Activated B cell treated with CpG ODN at 0.5 μM for 24 hours (primary cell): Measurements from ENCODE around the gene GAB3. TPM values are rescaled to one million over a fixed set of nuclear protein-coding genes. Genes with fewer than 3 reads are reported as not detected.
"Not testable (repeated sequence)": the region's sequence is repeated elsewhere in the genome, so short reads cannot be mapped to it uniquely, and the experiment has no call there.

Experiments used
- ATAC-seq: fragments of 200-7000 bp; cut with Tn5 transposase; one replicate; pipeline ENCODE4 v1.10.0; 2021; ENCODE audit warnings: low read depth, mild to moderate bottlenecking, moderate library complexity
- CTCF ChIA-PET: fragments of 350-600 bp; sonication (Branson Sonifier 250); formaldehyde crosslinking; loops from one replicate; lab custom pipeline; 2021; ENCODE audit warnings: antibody characterized with exemption; lab: Charles Lee
- POLR2A ChIA-PET: fragments of 350-600 bp; sonication (Branson Sonifier 250); formaldehyde crosslinking; loops from one replicate; lab custom pipeline; 2021; ENCODE audit warnings: antibody characterized with exemption; lab: Charles Lee
- DNase-seq: peaks from one replicate; pipeline ENCODE4 v3.0.0; 2022
- H3K27ac Mint-ChIP-seq: one replicate; pipeline ENCODE4 v1.8.0; 2020; ENCODE audit warnings: mixed read lengths
- H3K27me3 Mint-ChIP-seq: one replicate; pipeline ENCODE4 v1.8.0; 2021; ENCODE audit warnings: mixed read lengths
- H3K36me3 Mint-ChIP-seq: one replicate; pipeline ENCODE4 v1.8.0; 2021; ENCODE audit warnings: low read depth, mixed read lengths
- H3K4me1 Mint-ChIP-seq: one replicate; pipeline ENCODE4 v1.8.0; 2021; ENCODE audit warnings: mixed read lengths
- H3K4me3 Mint-ChIP-seq: one replicate; pipeline ENCODE4 v1.8.0; 2020; ENCODE audit warnings: mild to moderate bottlenecking, mixed read lengths
- H3K9me3 Mint-ChIP-seq: one replicate; pipeline ENCODE4 v1.8.0; 2020; ENCODE audit warnings: mixed read lengths
- intact Hi-C: fragments of 100-400 bp; cut with micrococcal nuclease; formaldehyde crosslinking; loops from one replicate; pipeline ENCODE4 v1.15.1; 2024
- total RNA-seq: library from RNA; stranded (reverse); gene quantifications from 2 replicates; pipeline ENCODE4 v1.2.3, GENCODE V29; 2022
- TF ChIP-seq, protein P1 (sequence below): fragments of 200-600 bp; IDR thresholded peaks from one replicate; pipeline ENCODE4 v1.8.0; 2022; ENCODE audit warnings: antibody characterized with exemption, mild to moderate bottlenecking

The GAB3 gene
- total RNA-seq, 1 donor from 2014 or later, result 7.1 TPM

DNA sequence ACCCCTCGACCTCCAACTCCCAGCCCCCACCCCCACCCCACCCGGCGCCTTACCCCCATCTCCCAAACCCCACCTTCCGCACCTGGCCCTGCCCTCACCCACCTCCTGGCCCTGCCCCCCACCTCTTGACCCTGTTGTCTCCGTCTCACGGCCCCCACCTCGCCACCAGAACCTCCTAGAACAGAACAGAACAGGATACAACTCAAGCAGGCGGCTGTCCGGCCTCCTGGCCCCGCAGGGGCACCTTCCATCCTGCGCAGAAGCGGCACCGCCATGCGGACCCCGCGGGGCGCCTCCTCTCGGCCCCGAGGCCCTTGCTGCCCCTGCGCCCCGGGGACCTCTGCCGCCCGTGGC lies 97.9 kb downstream of the GAB3 start:
- DNase-seq (no peak), ATAC-seq (no peak)
- POLR2A ChIA-PET, result no interaction called here
- Mint-ChIP-seq H3K4me3 (no peak overlapping the region), H3K4me1 (no peaks in the 10 kb centered on the region), H3K36me3 (no peaks in the 10 kb centered on the region), H3K9me3 (no peaks in the 10 kb centered on the region), H3K27me3 (no peaks in the 10 kb centered on the region), H3K27ac (no peak overlapping the region)
- TF ChIP-seq, protein P1, sequence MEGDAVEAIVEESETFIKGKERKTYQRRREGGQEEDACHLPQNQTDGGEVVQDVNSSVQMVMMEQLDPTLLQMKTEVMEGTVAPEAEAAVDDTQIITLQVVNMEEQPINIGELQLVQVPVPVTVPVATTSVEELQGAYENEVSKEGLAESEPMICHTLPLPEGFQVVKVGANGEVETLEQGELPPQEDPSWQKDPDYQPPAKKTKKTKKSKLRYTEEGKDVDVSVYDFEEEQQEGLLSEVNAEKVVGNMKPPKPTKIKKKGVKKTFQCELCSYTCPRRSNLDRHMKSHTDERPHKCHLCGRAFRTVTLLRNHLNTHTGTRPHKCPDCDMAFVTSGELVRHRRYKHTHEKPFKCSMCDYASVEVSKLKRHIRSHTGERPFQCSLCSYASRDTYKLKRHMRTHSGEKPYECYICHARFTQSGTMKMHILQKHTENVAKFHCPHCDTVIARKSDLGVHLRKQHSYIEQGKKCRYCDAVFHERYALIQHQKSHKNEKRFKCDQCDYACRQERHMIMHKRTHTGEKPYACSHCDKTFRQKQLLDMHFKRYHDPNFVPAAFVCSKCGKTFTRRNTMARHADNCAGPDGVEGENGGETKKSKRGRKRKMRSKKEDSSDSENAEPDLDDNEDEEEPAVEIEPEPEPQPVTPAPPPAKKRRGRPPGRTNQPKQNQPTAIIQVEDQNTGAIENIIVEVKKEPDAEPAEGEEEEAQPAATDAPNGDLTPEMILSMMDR, result no peak
- intact Hi-C loops, result no loop called here
- CTCF ChIA-PET, result no interaction called here

- H3K27me3 Mint-ChIP-seq, result no peaks in the 10 kb centered on the region
- ChIA-PET CTCF (no interaction called here), POLR2A (no interaction called here)
- DNase-seq, result no peak
- no peaks in the 10 kb centered on the region for H3K9me3 Mint-ChIP-seq
- intact Hi-C loops, result no loop called here
- no peak for ATAC-seq
- H3K4me1 Mint-ChIP-seq, result no peaks in the 10 kb centered on the region
- no peaks in the 10 kb centered on the region for H3K36me3 Mint-ChIP-seq
- H3K4me3 Mint-ChIP-seq, result no peak overlapping the region
- H3K27ac Mint-ChIP-seq, result no peak overlapping the region
- TF ChIP-seq, protein P1, result no peak
Observed at GRCh38 chrX:154652311-154653047, 98.4 kb downstream of the GAB3 start.

- CTCF ChIA-PET, result no interaction called here
- POLR2A ChIA-PET, result no interaction called here
- no peaks in the 10 kb centered on the region for H3K4me1 Mint-ChIP-seq
- H3K4me3 Mint-ChIP-seq, result no peak overlapping the region
- no peak overlapping the region for H3K27ac Mint-ChIP-seq
- intact Hi-C loops, result no loop called here
- TF ChIP-seq, protein P1, result no peak
- H3K36me3 Mint-ChIP-seq, result no peaks in the 10 kb centered on the region
- no peaks in the 10 kb centered on the region for H3K9me3 Mint-ChIP-seq
- DNase-seq, result no peak
- ATAC-seq, result no peak
- no peaks in the 10 kb centered on the region for H3K27me3 Mint-ChIP-seq
Observed at GRCh38 chrX:154650221-154650510, 100.7 kb downstream of the GAB3 start.

GRCh38 chrX:154649503-154650220 lies 101.2 kb downstream of the GAB3 start:
- H3K4me3 Mint-ChIP-seq, result no peak overlapping the region
- ChIA-PET CTCF (no interaction called here), POLR2A (no interaction called here)
- no peaks in the 10 kb centered on the region for H3K27me3 Mint-ChIP-seq
- TF ChIP-seq, protein P1, result no peak
- ATAC-seq (no peak), DNase-seq (no peak)
- H3K4me1 Mint-ChIP-seq, result no peaks in the 10 kb centered on the region
- intact Hi-C loops, result no loop called here
- H3K36me3 Mint-ChIP-seq, result no peaks in the 10 kb centered on the region
- no peaks in the 10 kb centered on the region for H3K9me3 Mint-ChIP-seq
- no peak overlapping the region for H3K27ac Mint-ChIP-seq

- intact Hi-C loops, result no loop called here
- Mint-ChIP-seq H3K27me3 (no peaks in the 10 kb centered on the region), H3K27ac (no peak overlapping the region), H3K9me3 (no peaks in the 10 kb centered on the region), H3K4me3 (no peak overlapping the region), H3K4me1 (no peaks in the 10 kb centered on the region), H3K36me3 (no peaks in the 10 kb centered on the region)
- DNase-seq (no peak), ATAC-seq (no peak)
- CTCF ChIA-PET, result no interaction called here
- POLR2A ChIA-PET, result no interaction called here
- TF ChIP-seq, protein P1, result no peak
Observed at GRCh38 chrX:154648931-154649330, 101.9 kb downstream of the GAB3 start.

DNA sequence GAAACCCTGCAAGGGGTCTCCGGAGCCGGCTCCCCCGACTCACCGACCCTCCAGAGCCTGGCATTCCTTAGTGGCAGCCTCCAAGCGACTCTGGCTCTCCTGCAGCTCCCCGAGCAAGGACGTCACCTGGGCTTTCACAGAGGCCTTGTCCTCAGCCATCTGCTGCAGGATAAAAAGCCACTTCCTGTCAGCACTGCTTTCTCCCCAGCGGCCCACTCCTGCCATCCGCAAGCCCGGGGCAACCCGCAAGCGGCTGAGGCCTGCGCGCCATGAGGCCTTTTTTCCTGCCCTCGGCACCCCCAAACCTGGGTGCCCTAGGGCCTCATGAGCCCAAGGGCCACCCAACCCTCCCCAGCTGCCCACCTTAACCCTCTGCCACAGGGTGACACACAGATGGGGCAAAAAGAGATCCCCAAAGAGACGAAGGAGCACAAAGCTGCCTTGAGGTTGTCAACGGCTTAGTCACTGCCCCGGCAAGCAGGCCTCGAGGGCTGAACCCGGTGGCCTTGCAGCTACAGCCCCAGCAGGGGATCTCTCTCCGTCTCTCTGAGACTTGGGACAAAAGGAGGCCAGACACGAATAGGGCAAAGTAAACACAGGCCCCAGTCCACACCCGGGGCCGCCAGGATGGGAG lies 105.0 kb downstream of the GAB3 start:
- intact Hi-C loops, ATAC-seq, H3K4me3 Mint-ChIP-seq, H3K27me3 Mint-ChIP-seq, POLR2A ChIA-PET, H3K9me3 Mint-ChIP-seq, H3K4me1 Mint-ChIP-seq, H3K27ac Mint-ChIP-seq, CTCF ChIA-PET, DNase-seq, H3K36me3 Mint-ChIP-seq: not testable (repeated sequence)

- intact Hi-C loops, H3K4me1 Mint-ChIP-seq, H3K9me3 Mint-ChIP-seq, POLR2A ChIA-PET, CTCF ChIA-PET, H3K36me3 Mint-ChIP-seq, H3K27ac Mint-ChIP-seq, DNase-seq, H3K27me3 Mint-ChIP-seq, H3K4me3 Mint-ChIP-seq, ATAC-seq: not testable (repeated sequence)
Observed at GRCh38 chrX:154643708-154644107, 107.2 kb downstream of the GAB3 start.
